GM18505 (cell line): ENCODE results near the gene CORO2B.

Experiments used
- ATAC-seq: cut with Tn5 transposase; IDR thresholded peaks from one replicate; pipeline ENCODE4 v1.9.1; 2021; ENCODE audit not compliant: unreplicated experiment
- POLR2A ChIP-seq: IDR thresholded peaks from 4 replicates; pipeline ENCODE4 v1.6.1; 2011; ENCODE audit warnings: borderline replicate concordance; ENCODE audit not compliant: insufficient read depth, insufficient read length; ENCODE audit errors: extremely low read depth

The CORO2B gene

GRCh38 chr15:68773036-68773435 is 194.2 kb downstream of the CORO2B start:
- no peak for TF ChIP-seq POLR2A
- ATAC-seq = no peak

- no peak for ATAC-seq
- TF ChIP-seq POLR2A = no peak
Measured at GRCh38 chr15:68774120-68774519, 195.3 kb downstream of the CORO2B start.

GRCh38 chr15:68774521-68775235 is 195.9 kb downstream of the CORO2B start:
- ATAC-seq = no peak
- TF ChIP-seq POLR2A = no peak

GRCh38 chr15:68775236-68775577 is 196.4 kb downstream of the CORO2B start:
- TF ChIP-seq POLR2A = no peak
- no peak for ATAC-seq

- no peak for TF ChIP-seq POLR2A
- no peak for ATAC-seq
Measured at GRCh38 chr15:68775671-68776476, 197.1 kb downstream of the CORO2B start.

- no peak for ATAC-seq
- peak; percentile 15 for TF ChIP-seq POLR2A
Measured at GRCh38 chr15:68776477-68777270, 197.9 kb downstream of the CORO2B start.
